Adrenal gland (tissue), 5 donors: Measurements from ENCODE around the gene EHMT1.

Experiments used
- POLR2A ChIP-seq, 2 donors: fragments of 450-650 bp; IDR thresholded peaks; one replicate each; pipeline ENCODE4 v1.6.1; 2017; ENCODE audit warnings: antibody characterized with exemption in 2 of 2, mild to moderate bottlenecking in 2 of 2, moderate library complexity in 1 of 2
- TF ChIP-seq, protein P1 (sequence below), 6 experiments: fragments of 450-650 bp in 4 of 6; fragments of 200-600 bp in 2 of 6; sonication (generic) in 1 of 6; IDR thresholded peaks; 1 replicate in 5 of 6; 2 replicates in 1 of 6; pipeline versions ENCODE4 v1.5.1 to v1.8.0; 2016 to 2021; ENCODE audit warnings: antibody characterized with exemption in 6 of 6, mild to moderate bottlenecking in 2 of 6, moderate library complexity in 1 of 6
- donor health status: DM: no; HTN: no; CAD: no.

DNA sequence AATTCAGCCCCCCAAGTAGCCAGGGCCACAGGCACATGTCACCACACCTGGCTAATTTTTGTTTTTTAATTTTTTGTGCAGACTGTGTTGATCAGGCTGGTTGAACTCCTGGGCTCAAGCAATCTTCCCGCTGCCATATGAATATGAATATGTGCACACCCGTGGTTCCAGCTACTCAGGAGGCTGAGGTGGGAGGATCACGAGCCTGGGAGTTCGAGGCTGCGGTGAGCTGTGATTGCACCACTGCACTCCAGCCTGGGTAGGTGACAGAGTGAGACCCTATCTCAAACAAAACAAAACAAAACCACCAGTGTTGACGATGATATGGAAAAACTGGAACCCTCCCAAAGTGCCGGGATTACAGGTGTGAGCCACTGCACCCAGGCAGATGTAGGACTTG is 32.0 kb downstream of the EHMT1 start:
- TF ChIP-seq, protein P1, sequence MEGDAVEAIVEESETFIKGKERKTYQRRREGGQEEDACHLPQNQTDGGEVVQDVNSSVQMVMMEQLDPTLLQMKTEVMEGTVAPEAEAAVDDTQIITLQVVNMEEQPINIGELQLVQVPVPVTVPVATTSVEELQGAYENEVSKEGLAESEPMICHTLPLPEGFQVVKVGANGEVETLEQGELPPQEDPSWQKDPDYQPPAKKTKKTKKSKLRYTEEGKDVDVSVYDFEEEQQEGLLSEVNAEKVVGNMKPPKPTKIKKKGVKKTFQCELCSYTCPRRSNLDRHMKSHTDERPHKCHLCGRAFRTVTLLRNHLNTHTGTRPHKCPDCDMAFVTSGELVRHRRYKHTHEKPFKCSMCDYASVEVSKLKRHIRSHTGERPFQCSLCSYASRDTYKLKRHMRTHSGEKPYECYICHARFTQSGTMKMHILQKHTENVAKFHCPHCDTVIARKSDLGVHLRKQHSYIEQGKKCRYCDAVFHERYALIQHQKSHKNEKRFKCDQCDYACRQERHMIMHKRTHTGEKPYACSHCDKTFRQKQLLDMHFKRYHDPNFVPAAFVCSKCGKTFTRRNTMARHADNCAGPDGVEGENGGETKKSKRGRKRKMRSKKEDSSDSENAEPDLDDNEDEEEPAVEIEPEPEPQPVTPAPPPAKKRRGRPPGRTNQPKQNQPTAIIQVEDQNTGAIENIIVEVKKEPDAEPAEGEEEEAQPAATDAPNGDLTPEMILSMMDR (IDR thresholded peaks at IDR 0.05): no peak
- TF ChIP-seq POLR2A (IDR thresholded peaks at IDR 0.05): no peak
